ENCODE data around the gene BLOC1S3.

BLOC1S3 gene

DNA sequence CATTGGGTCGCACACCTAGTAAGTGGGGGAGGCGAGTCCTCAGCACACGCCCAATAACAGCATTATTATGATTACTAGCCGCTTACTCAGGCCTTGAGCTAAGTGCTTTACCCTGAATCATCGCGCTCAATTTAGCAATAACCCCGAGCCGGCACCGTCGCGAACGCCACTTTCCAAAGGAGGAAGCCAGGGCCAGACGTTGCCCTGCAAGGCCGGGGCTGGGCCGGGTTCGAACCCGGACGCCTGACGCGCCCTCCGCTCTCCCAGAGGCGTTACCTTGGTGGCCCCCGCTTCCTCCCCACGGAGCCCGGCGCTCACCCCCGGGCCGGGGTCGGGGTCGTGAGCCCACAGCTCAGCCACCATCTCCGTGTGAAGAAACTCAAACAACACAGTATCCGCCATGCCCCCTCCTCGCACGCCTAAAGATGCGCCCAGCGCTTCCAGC lies 745 bp upstream of the BLOC1S3 start, which contains the start of gene TRAPPC6A:
TSS of gene TRAPPC6A (minus strand) at position 421 of the 445 bp plus-strand sequence. CDS start at position 402, 19 bp downstream.
- peak within 1 kb of the TSS; percentile 97 for H3K27ac Mint-ChIP-seq
- H3K4me3 Mint-ChIP-seq, result peak within 1 kb of the TSS; percentile 92
- H3K4me1 Mint-ChIP-seq (ENCODE audit: low read depth), result peaks cover 29% of the 10 kb centered on the region
- no peaks in the 10 kb centered on the region for H3K27me3 Mint-ChIP-seq (ENCODE audit: low read depth)
- H3K9me3 Mint-ChIP-seq, result no peaks in the 10 kb centered on the region
- peaks cover 11% of the 10 kb centered on the region for H3K36me3 Mint-ChIP-seq (ENCODE audit: low read depth)

DNA sequence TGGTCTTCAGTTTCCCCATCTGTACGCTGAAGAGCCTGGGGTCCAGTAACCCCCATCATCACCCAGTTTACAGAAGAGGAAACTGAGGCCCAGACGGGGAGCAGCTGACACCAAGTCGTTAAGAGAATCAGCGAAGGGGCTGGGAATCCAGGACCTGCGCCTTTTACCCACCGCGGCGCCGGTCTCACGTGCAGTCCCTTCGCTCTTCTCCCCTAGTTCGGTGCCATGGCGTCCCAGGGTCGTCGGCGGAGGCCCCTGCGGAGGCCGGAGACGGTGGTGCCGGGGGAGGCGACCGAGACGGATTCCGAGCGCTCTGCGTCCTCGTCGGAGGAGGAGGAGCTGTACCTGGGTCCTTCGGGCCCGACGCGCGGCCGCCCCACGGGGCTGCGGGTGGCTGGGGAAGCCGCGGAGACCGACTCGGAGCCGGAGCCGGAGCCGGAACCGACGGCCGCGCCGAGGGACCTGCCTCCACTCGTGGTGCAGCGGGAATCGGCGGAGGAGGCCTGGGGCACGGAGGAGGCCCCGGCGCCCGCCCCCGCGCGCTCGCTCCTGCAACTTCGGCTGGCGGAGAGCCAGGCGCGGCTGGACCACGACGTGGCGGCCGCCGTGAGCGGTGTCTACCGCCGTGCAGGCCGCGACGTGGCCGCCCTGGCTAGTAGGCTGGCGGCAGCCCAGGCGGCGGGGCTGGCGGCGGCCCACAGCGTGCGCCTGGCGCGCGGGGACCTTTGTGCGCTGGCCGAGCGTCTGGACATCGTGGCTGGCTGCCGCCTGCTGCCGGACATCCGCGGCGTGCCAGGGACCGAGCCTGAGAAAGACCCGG lies 698 bp downstream of the BLOC1S3 start:
- peaks cover 11% of the 10 kb centered on the region for H3K36me3 Mint-ChIP-seq (ENCODE audit: low read depth)
- H3K9me3 Mint-ChIP-seq, result no peaks in the 10 kb centered on the region
- H3K27me3 Mint-ChIP-seq (ENCODE audit: low read depth), result no peaks in the 10 kb centered on the region
- H3K27ac Mint-ChIP-seq, result peak overlapping the region; percentile 97
- H3K4me3 Mint-ChIP-seq, result peak overlapping the region; percentile 92
- H3K4me1 Mint-ChIP-seq (ENCODE audit: low read depth), result peaks cover 22% of the 10 kb centered on the region

DNA sequence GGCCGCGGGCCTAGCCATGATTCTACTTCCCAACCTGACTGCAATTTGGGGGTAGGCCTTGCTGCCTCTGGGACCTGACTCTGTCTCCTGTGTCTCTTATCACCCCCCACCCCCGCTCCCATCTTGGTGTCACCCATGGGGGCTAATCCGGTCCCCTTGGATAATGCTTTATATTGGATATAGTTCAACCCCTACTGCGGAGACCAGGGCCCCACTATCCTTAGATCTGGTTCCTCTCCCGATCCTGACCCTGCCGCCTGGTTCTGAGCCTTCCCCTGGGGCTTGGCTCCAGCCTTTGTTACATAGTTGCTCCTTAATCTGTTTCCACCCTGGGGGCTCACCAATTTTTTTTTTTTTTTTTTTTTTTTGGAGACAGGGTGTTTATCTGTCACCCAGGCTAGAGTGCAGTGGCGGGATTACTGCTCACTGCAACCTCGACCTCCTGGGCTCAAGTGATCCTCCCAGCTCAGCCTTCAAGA lies 1.3 kb downstream of the BLOC1S3 start:
- Mint-ChIP-seq H3K4me1 (ENCODE audit: low read depth) (peaks cover 24% of the 10 kb centered on the region), H3K36me3 (ENCODE audit: low read depth) (peaks cover 11% of the 10 kb centered on the region), H3K27ac (peak overlapping the region; percentile 49), H3K27me3 (ENCODE audit: low read depth) (no peaks in the 10 kb centered on the region), H3K4me3 (peak overlapping the region; percentile 71), H3K9me3 (no peaks in the 10 kb centered on the region)

DNA sequence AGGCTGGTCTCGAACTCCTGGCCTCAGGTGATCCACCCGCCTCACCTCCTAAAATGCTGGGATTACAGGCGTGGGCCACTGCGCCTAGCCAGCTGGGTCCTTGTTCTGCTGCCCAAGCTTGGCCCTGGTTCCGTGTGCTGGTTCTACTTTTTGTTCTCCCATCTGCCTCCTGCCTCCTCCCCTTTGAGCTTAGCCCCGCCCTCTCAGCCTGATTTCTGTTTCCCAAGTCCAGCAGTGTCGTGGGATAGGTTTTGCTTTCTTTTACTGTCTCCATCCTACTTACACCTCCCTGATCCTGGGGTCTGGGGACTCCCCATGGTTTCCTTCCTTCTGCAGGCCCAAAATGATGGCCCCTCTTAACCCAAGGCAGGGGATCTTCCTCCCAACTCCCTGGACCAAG lies 2.4 kb downstream of the BLOC1S3 start:
- Mint-ChIP-seq H3K36me3 (ENCODE audit: low read depth) (peaks cover 11% of the 10 kb centered on the region), H3K27ac (no peak overlapping the region), H3K27me3 (ENCODE audit: low read depth) (no peaks in the 10 kb centered on the region), H3K9me3 (no peaks in the 10 kb centered on the region), H3K4me3 (peak overlapping the region; percentile 71), H3K4me1 (ENCODE audit: low read depth) (peaks cover 21% of the 10 kb centered on the region)

DNA sequence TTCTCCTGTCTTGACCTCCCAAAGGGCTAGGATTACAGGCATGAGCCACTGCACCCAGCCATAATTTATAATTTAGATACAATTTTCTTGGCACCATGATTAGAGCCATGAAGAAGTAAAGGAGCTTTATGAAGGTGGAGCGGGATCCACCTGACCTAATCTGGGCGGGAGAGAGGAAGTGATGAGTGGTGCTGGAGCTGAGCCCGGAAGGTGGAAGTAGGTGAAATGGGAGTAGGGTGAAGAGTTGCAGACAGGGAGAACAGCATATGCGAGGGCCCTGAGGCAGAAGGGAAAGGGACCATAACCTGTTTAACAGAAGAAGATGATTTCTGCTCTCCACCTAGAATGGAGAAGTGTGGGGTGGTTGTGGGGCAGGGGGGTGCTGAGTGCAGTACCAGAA lies 4.2 kb downstream of the BLOC1S3 start:
- peaks cover 11% of the 10 kb centered on the region for H3K36me3 Mint-ChIP-seq (ENCODE audit: low read depth)
- H3K4me3 Mint-ChIP-seq, result no peak overlapping the region
- no peaks in the 10 kb centered on the region for H3K9me3 Mint-ChIP-seq
- peaks cover 21% of the 10 kb centered on the region for H3K4me1 Mint-ChIP-seq (ENCODE audit: low read depth)
- no peak overlapping the region for H3K27ac Mint-ChIP-seq
- H3K27me3 Mint-ChIP-seq (ENCODE audit: low read depth), result no peaks in the 10 kb centered on the region

DNA sequence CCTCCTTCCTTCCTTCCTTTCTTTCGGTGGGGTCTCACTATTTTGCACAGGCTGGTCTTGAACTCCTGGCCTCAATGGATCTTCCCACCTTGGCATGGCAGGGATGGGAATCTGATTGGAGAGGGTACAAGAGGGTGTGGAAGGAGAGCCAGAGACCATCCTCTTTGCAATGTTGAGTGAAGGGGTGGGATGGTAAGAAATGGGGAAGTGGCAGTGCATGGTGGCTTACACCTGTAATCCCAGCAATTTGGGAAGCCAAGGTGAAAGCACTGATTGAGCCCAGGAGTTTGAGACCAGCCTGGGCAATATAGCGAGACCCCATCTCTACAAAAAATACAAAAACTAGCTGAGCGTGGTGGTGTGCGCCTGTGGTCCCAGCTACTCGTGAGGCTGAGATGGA lies 5.5 kb downstream of the BLOC1S3 start:
- Mint-ChIP-seq H3K27ac (no peak overlapping the region), H3K9me3 (no peaks in the 10 kb centered on the region), H3K4me3 (no peak overlapping the region), H3K4me1 (ENCODE audit: low read depth) (peaks cover 19% of the 10 kb centered on the region), H3K36me3 (ENCODE audit: low read depth) (peaks cover 10% of the 10 kb centered on the region), H3K27me3 (ENCODE audit: low read depth) (no peaks in the 10 kb centered on the region)

DNA sequence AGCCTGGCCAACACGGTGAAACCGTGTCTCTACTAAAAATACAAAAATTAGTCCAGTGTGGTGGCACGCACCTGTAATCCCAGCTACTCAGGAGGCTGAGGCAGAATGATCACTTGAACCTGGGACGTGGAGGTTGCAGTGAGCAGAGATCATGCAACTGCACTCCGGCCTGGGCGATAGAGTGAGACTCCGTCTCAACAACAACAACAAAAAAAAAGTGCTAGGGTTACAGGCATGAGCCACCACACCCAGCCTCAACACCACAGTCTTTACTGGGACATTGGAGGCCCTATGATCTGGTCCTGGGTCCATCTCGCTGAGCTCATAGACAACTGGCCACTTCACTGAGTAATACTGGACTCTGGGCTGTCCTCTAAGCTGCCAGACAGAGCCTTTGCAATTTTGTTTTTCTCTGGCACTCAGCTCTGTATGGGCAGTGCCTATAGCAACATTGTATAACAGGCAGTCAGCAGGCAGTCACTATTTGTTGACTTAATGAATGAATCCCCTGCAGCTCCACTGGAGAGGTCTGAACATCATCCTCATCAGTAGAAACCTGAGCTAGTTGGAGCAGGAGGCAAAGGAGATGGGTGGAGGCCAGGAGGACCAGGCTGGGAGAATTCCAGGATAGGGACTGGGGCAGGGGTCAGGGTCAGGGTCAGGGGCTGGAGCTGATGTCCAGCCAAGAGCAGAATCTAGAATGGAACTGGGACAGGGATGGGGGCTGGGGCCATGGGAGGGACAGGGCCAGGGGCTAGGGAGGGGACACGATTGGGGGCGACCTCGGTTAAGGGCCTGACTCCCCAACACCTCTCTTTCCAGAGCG lies 8.1 kb downstream of the BLOC1S3 start:
- Mint-ChIP-seq H3K4me3 (no peak overlapping the region), H3K27me3 (ENCODE audit: low read depth) (no peaks in the 10 kb centered on the region), H3K9me3 (no peaks in the 10 kb centered on the region), H3K4me1 (ENCODE audit: low read depth) (peaks cover 5% of the 10 kb centered on the region), H3K27ac (no peak overlapping the region), H3K36me3 (ENCODE audit: low read depth) (peaks cover 4% of the 10 kb centered on the region)

DNA sequence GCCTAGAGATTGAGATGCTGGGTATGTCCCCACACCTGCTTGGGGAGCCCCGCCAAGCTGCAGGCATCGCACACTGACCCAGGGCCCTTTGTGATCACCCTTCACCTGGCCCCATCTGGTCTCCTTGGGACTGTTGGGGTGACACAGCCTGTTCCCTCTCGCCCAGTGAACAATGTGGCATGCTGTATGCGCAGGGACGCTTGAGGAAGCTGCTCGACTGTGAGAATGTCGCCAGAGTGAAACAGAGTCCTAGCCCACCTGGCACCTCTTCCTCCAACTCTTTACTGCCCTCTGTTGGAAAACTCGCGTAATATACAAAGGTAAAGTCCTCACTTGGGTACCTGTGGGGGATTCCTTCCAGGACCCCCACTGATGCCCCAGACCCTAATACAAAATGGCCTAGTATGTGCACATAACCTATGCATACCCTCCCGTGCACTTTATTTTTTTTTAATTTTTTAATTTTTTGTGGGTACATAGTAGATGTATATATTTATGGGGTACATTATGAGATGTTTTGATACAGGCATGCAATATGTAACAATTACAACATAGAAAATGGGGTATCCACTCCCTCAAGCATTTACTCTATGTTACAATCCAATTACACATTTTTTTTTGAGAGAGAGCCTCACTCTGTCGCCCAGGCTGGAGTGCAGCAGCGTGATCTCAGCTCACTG lies 9.0 kb downstream of the BLOC1S3 start:
- Mint-ChIP-seq H3K36me3 (ENCODE audit: low read depth) (peaks cover 3% of the 10 kb centered on the region), H3K27me3 (ENCODE audit: low read depth) (no peaks in the 10 kb centered on the region), H3K27ac (no peak overlapping the region), H3K4me3 (no peak overlapping the region), H3K4me1 (ENCODE audit: low read depth) (peaks cover 5% of the 10 kb centered on the region), H3K9me3 (no peaks in the 10 kb centered on the region)

DNA sequence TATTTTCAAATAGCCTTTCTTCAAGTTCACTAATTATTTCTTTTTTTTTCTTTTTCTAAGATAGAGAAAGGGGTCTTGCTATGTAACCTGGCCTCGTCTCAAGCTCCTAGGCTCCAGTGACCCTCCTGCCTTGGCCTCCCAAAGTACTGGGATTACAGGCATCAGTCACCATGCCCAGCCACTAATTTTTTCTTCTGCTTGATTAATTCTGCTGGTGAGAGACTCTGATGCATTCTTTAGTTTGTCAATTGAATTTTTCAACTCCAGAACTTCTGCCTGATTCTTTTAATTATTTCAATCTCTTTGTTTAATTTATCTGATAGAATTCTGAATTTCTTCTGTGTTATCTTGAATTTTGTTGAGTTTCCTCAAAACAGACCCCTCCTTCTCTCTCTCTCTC lies 11.4 kb downstream of the BLOC1S3 start:
- Mint-ChIP-seq H3K27ac (no peak overlapping the region), H3K4me3 (no peak overlapping the region), H3K27me3 (ENCODE audit: low read depth) (no peaks in the 10 kb centered on the region), H3K9me3 (no peaks in the 10 kb centered on the region), H3K36me3 (ENCODE audit: low read depth) (no peaks in the 10 kb centered on the region), H3K4me1 (ENCODE audit: low read depth) (peaks cover 3% of the 10 kb centered on the region)

DNA sequence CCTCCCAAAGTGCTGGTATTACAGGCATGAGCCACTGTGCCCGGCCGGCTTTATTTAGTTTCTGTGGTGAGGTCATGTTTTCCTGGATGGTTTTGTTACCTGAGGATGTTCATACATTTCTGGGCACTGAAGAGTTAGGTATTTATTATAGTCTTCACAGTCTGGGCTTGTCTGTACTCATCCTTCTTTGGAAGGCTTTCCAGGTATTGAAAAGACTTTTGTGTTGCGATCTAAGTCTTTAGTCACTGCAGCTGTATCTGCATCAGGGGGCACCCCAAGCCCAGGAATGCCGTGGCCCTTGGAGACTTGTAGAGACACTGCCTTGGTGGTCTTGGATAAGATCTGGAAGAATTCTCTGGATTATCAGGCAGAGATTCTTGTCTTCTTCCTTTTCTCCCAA lies 12.8 kb downstream of the BLOC1S3 start:
- Mint-ChIP-seq H3K9me3 (no peaks in the 10 kb centered on the region), H3K27ac (no peak overlapping the region), H3K4me3 (no peak overlapping the region)

DNA sequence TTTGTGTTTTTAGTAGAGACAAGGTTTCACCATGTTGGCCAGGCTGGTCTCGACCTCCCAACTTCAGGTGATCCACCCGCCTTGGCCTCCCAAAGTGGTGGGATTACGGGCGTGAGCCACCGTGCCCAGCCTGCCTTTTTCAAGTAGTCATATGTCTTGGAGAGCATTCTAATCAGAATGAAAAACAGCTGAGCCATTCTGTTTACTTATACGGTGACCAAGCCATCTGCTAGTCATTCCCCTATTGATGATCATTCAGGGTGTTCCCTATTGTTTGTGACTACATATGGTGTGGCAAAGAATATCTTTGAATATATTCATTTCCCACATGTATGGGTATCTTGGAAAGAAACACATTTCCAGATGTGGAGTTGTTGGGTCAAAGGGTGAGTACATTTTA lies 17.2 kb downstream of the BLOC1S3 start:
- no peaks in the 10 kb centered on the region for H3K4me1 Mint-ChIP-seq (ENCODE audit: low read depth)
- no peaks in the 10 kb centered on the region for H3K36me3 Mint-ChIP-seq (ENCODE audit: low read depth)
- no peak overlapping the region for H3K27ac Mint-ChIP-seq
- H3K27me3 Mint-ChIP-seq (ENCODE audit: low read depth), result no peaks in the 10 kb centered on the region
- H3K9me3 Mint-ChIP-seq, result no peaks in the 10 kb centered on the region
- no peak overlapping the region for H3K4me3 Mint-ChIP-seq

More for the DNA sequence above, 12.8 kb downstream of the BLOC1S3 start:
- H3K36me3 Mint-ChIP-seq (ENCODE audit: low read depth), result no peaks in the 10 kb centered on the region
- H3K4me1 Mint-ChIP-seq (ENCODE audit: low read depth), result peaks cover 3% of the 10 kb centered on the region
- no peaks in the 10 kb centered on the region for H3K27me3 Mint-ChIP-seq (ENCODE audit: low read depth)

DNA sequence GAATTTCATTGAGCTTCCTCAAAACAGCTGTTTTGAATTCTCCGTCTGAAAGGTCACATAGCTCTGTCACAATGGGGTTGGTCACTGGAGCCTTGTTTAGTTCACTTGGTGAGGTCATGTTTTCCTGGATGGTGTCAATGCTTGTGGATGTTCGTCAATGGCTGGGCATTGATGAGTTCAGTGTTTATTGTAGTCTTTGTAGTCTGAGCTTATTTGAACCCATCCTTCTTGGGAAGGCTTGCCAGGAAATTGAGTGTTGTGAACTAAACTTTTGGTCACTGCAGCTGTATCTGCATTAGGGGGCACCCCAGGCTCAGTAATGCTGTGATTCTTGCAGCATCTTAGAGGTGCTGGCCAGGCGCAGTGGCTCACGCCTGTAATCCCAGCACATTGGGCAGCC lies 22.0 kb downstream of the BLOC1S3 start:
- Mint-ChIP-seq H3K4me3 (no peak overlapping the region), H3K27ac (no peak overlapping the region), H3K36me3 (ENCODE audit: low read depth) (no peaks in the 10 kb centered on the region), H3K4me1 (ENCODE audit: low read depth) (no peaks in the 10 kb centered on the region), H3K27me3 (ENCODE audit: low read depth) (no peaks in the 10 kb centered on the region), H3K9me3 (no peaks in the 10 kb centered on the region)

DNA sequence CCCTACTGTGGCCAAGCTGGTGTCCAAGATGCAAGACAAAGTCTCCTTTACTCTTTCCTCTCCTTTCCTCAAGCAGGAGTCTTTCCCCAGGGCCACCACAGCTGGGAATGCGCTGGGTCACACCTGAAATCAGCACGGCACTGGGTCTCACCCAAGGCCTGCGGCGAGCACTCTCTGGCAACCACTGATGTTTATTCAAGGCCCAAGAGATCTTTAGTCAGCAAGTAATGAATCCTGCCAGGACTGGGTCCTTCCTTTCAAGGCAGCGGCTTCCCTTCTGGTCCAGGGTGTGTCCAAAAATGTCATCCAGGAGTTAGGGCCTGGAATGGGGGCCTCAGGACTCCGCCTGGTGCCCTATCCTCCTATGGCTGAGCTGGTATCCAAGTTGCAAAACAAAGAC lies 24.1 kb downstream of the BLOC1S3 start:
- Mint-ChIP-seq H3K4me1 (ENCODE audit: low read depth) (no peaks in the 10 kb centered on the region), H3K27ac (no peak overlapping the region), H3K4me3 (no peak overlapping the region), H3K9me3 (no peaks in the 10 kb centered on the region), H3K36me3 (ENCODE audit: low read depth) (no peaks in the 10 kb centered on the region), H3K27me3 (ENCODE audit: low read depth) (no peaks in the 10 kb centered on the region)

DNA sequence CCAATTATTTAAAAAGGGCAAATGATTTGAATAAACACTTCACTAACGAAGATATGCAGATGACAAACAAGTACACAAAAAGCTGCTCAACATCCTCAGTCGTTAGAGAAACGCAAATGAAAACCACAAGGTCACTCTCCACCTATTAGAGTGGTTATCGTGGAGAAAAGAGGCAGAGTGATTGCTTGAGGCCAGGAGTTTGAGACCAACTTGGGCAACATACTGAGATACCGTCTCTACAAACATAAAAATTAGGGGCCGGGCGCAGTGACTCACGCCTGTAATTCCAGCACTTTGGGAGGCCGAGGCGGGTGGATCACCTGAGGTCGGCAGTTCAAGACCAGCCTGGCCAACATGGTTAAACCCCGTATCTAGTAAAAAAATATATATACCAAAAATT lies 27.2 kb downstream of the BLOC1S3 start:
- no peak overlapping the region for H3K4me3 Mint-ChIP-seq
- H3K27ac Mint-ChIP-seq, result no peak overlapping the region
- peaks cover 3% of the 10 kb centered on the region for H3K4me1 Mint-ChIP-seq (ENCODE audit: low read depth)
- no peaks in the 10 kb centered on the region for H3K9me3 Mint-ChIP-seq
- no peaks in the 10 kb centered on the region for H3K36me3 Mint-ChIP-seq (ENCODE audit: low read depth)
- H3K27me3 Mint-ChIP-seq (ENCODE audit: low read depth), result peaks cover 2% of the 10 kb centered on the region
